HL-60/S4 treated with retinoic acid at 250 ng/mL for 4 days and 3 days (cell line): ENCODE data around the gene LRRC8D.
"Not testable (repeated sequence)": the region's sequence is repeated elsewhere in the genome, so short reads cannot be mapped to it uniquely, and the experiment has no call there.

Experiments used
- in situ Hi-C: fragments of 300-500 bp; cut with MboI; formaldehyde crosslinking; loops from 2 replicates; pipeline ENCODE4 v1.7.0; 2022; ENCODE audit warnings: low sequenced_read_pairs

Gene LRRC8D

GRCh38 chr1:89908672-89909436, 88.0 kb downstream of the LRRC8D start:
- in situ Hi-C loops: no loop called here

- in situ Hi-C loops: no loop called here
Measured at GRCh38 chr1:89910268-89910667, 89.4 kb downstream of the LRRC8D start.

- in situ Hi-C loops: no loop called here
Measured at GRCh38 chr1:89910780-89911179, 89.9 kb downstream of the LRRC8D start.

GRCh38 chr1:89911191-89911991, 90.6 kb downstream of the LRRC8D start:
- in situ Hi-C loops: no loop called here

- in situ Hi-C loops: no loop called here
Measured at GRCh38 chr1:89912073-89912472, 91.2 kb downstream of the LRRC8D start.

- in situ Hi-C loops: no loop called here
Measured at GRCh38 chr1:89913353-89914095, 92.7 kb downstream of the LRRC8D start.

GRCh38 chr1:89917353-89917752, 96.5 kb downstream of the LRRC8D start:
- in situ Hi-C loops: no loop called here

- in situ Hi-C loops: no loop called here
Measured at GRCh38 chr1:89918127-89918793, 97.4 kb downstream of the LRRC8D start.

GRCh38 chr1:89918794-89919155, 97.9 kb downstream of the LRRC8D start:
- in situ Hi-C loops: no loop called here

- in situ Hi-C loops: no loop called here
Measured at GRCh38 chr1:89919174-89919573, 98.3 kb downstream of the LRRC8D start.

- in situ Hi-C loops: no loop called here
Measured at GRCh38 chr1:89922911-89923310, 102.1 kb downstream of the LRRC8D start.

GRCh38 chr1:89923517-89923916, 102.7 kb downstream of the LRRC8D start:
- in situ Hi-C loops: no loop called here

- in situ Hi-C loops: not testable (repeated sequence)
Measured at GRCh38 chr1:89924075-89924474, 103.2 kb downstream of the LRRC8D start.

- in situ Hi-C loops: no loop called here
Measured at GRCh38 chr1:89927049-89927448, 106.2 kb downstream of the LRRC8D start.

- in situ Hi-C loops: no loop called here
Measured at GRCh38 chr1:89927478-89927877, 106.6 kb downstream of the LRRC8D start.

- in situ Hi-C loops: no loop called here
Measured at GRCh38 chr1:89928506-89928905, 107.7 kb downstream of the LRRC8D start.

GRCh38 chr1:89929467-89930063, 108.7 kb downstream of the LRRC8D start:
- in situ Hi-C loops: no loop called here

- in situ Hi-C loops: no loop called here
Measured at GRCh38 chr1:89930579-89930978, 109.7 kb downstream of the LRRC8D start.

- in situ Hi-C loops: no loop called here
Measured at GRCh38 chr1:89931964-89932363, 111.1 kb downstream of the LRRC8D start.

- in situ Hi-C loops: no loop called here
Measured at GRCh38 chr1:89932598-89933364, 111.9 kb downstream of the LRRC8D start.
